Calu3 (cell line): ENCODE measurements around the gene FTO. TPM values are rescaled to one million over a fixed set of nuclear protein-coding genes. Genes with fewer than 3 reads are reported as not detected.

ENCODE experiments used
- BruUV-seq: library from RNA; stranded (reverse); fragments of 400-500 nt; replicated peaks from 2 replicates; lab custom pipeline; 2021; lab: Mats Ljungman, UMichigan
- CTCF ChIA-PET: fragments of 300-600 bp; sonication (Branson Sonifier 250); formaldehyde crosslinking; loops from one replicate; lab custom pipeline; 2022; ENCODE audit warnings: antibody characterized with exemption; lab: Charles Lee
- DNase-seq: peaks from one replicate; pipeline ENCODE4 v3.0.0; 2022
- H3K27ac Mint-ChIP-seq: one replicate; pipeline ENCODE4 v1.8.0; 2022; ENCODE audit warnings: mixed read lengths; ENCODE audit not compliant: unreplicated experiment
- H3K27me3 Mint-ChIP-seq: one replicate; pipeline ENCODE4 v1.8.0; 2022; ENCODE audit warnings: mixed read lengths; ENCODE audit not compliant: unreplicated experiment
- H3K36me3 Mint-ChIP-seq: one replicate; pipeline ENCODE4 v1.8.0; 2022; ENCODE audit warnings: mild to moderate bottlenecking, moderate library complexity, mixed read lengths; ENCODE audit not compliant: insufficient read depth, unreplicated experiment
- H3K4me1 Mint-ChIP-seq: one replicate; pipeline ENCODE4 v1.8.0; 2022; ENCODE audit warnings: mild to moderate bottlenecking, low read depth, mixed read lengths; ENCODE audit not compliant: unreplicated experiment
- H3K4me3 Mint-ChIP-seq: one replicate; pipeline ENCODE4 v1.8.0; 2022; ENCODE audit warnings: mild to moderate bottlenecking, low read depth, moderate library complexity, mixed read lengths; ENCODE audit not compliant: unreplicated experiment
- H3K9me3 Mint-ChIP-seq: one replicate; pipeline ENCODE4 v1.8.0; 2022; ENCODE audit warnings: low read depth, mixed read lengths; ENCODE audit not compliant: unreplicated experiment
- CTCF ChIP-seq: fragments of 200-600 bp; IDR thresholded peaks from one replicate; pipeline ENCODE4 v1.8.0; 2022; ENCODE audit warnings: antibody characterized with exemption; ENCODE audit not compliant: unreplicated experiment
- intact Hi-C: fragments of 100-400 bp; cut with micrococcal nuclease; formaldehyde crosslinking; loops from one replicate; pipeline ENCODE4 v1.10.0; 2022; ENCODE audit not compliant: unreplicated experiment
- total RNA-seq: library from RNA; stranded (reverse); gene quantifications from 2 replicates; pipeline ENCODE4 v1.2.3, GENCODE V29; 2022

The FTO gene
- total RNA-seq, 1 experiment from 2014 or later: 68.9 TPM

DNA sequence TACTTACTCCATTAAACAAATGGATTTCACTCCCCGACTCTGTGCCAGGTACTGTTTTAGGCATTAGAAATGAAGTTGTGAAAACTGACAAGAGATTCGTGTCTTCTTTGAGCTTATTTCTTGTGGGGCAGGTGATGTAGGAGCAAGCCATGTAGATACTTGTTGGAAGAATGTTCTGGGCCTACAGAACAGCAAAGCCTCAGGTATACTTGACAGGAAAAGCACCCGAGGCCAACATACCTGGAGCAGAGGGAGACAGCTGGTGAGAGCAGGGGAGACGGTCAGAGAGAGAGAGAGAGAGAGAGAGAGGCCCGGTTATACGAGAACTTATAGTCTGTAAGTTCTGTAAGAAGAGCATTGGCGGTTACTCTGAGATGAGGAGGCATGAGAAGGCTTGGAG lies 110.8 kb downstream of the FTO start:
- TF ChIP-seq CTCF: no peak
- H3K36me3 Mint-ChIP-seq: no peaks in the 10 kb centered on the region
- H3K27me3 Mint-ChIP-seq: no peaks in the 10 kb centered on the region
- peaks cover 9% of the 10 kb centered on the region for H3K4me1 Mint-ChIP-seq
- no peaks in the 10 kb centered on the region for H3K9me3 Mint-ChIP-seq
- no peak for DNase-seq
- no TSS peak for BruUV-seq
- H3K27ac Mint-ChIP-seq: no peak overlapping the region
- H3K4me3 Mint-ChIP-seq: no peak overlapping the region
- intact Hi-C loops: loop anchor here (5.0 kb wide), 1 partner anchor 32 kb away; no protein-coding TSS in a partner anchor
- CTCF ChIA-PET: no interaction called here

GRCh38 chr16:53816211-53816836 lies 112.4 kb downstream of the FTO start:
- Mint-ChIP-seq H3K36me3 (no peaks in the 10 kb centered on the region), H3K27ac (no peak overlapping the region), H3K9me3 (no peaks in the 10 kb centered on the region), H3K27me3 (no peaks in the 10 kb centered on the region), H3K4me3 (no peak overlapping the region), H3K4me1 (peaks cover 9% of the 10 kb centered on the region)
- CTCF ChIA-PET: interaction anchor here (0.9 kb wide), 1 partner anchor 34 kb away, joined by 4 read pairs; no protein-coding TSS in a partner anchor
- no peak for TF ChIP-seq CTCF
- intact Hi-C loops: loop anchor here (5.0 kb wide), 1 partner anchor 34 kb away; no protein-coding TSS in a partner anchor
- no peak for DNase-seq
- no TSS peak for BruUV-seq

- H3K36me3 Mint-ChIP-seq: no peaks in the 10 kb centered on the region
- no peaks in the 10 kb centered on the region for H3K27me3 Mint-ChIP-seq
- CTCF ChIA-PET: no interaction called here
- intact Hi-C loops: loop anchor here (5.0 kb wide), 1 partner anchor 35 kb away; no protein-coding TSS in a partner anchor
- H3K4me1 Mint-ChIP-seq: peaks cover 9% of the 10 kb centered on the region
- no peak for TF ChIP-seq CTCF
- no peak overlapping the region for H3K4me3 Mint-ChIP-seq
- no peak for DNase-seq
- H3K27ac Mint-ChIP-seq: no peak overlapping the region
- no peaks in the 10 kb centered on the region for H3K9me3 Mint-ChIP-seq
- BruUV-seq: no TSS peak
Observed at GRCh38 chr16:53817117-53817755, 113.3 kb downstream of the FTO start.

DNA sequence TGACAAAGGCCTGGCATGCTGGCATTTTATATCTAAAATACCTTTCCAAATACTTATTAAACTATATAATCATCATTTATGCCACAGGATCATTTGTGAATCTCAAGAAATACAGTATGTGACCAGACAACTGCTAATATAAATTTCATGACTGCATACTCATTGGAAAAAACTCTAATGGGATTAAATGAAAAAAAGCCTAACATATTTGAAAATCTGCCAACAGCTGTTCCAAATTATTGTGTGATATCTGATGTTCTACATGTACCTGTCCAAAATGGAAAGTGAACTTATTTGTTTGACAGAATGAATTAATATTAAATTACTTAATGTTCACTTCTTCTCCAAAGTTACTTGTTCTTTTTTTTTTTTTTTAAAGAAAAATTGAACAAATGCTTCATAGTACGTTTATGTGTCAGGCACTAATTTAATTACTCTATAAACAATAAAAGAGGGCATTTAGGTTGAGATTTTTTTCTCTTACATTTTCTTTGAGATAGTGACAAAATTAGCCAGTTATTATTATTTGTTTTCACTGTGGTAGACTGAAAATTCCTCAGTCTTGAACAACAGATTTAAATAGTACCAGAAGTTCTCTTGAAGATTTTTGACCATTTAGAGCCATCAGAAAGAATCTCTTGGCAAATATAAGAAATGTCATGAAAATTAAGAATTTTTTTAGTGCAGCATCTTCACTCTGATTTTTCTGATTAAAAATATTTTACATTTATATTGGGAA lies 114.0 kb downstream of the FTO start:
- intact Hi-C loops: loop anchor here (5.0 kb wide), 1 partner anchor 36 kb away; no protein-coding TSS in a partner anchor
- no peak overlapping the region for H3K4me3 Mint-ChIP-seq

More for the DNA sequence above, 114.0 kb downstream of the FTO start:
- Mint-ChIP-seq H3K36me3 (no peaks in the 10 kb centered on the region), H3K4me1 (peaks cover 9% of the 10 kb centered on the region), H3K9me3 (no peaks in the 10 kb centered on the region), H3K27ac (no peak overlapping the region), H3K27me3 (no peaks in the 10 kb centered on the region)
- CTCF ChIA-PET: no interaction called here
- no TSS peak for BruUV-seq
- TF ChIP-seq CTCF: no peak
- DNase-seq: no peak
